ENCODE measurements around the gene DIP2A. TPM values are rescaled to one million over a fixed set of nuclear protein-coding genes. Genes with fewer than 3 reads are reported as not detected.

The DIP2A gene
- total RNA-seq, 2 donors from 2014 or later: 44.2 to 82.2 TPM

- H3K27me3 ChIP-seq (replicated peaks; ENCODE audit: insufficient read depth): no peaks in the 10 kb centered on the region
- no peak overlapping the region for H3K27ac ChIP-seq
- H3K9me3 ChIP-seq: no peaks in the 10 kb centered on the region
- no peak for DNase-seq (ENCODE audit: low spot score)
- TF ChIP-seq CTCF (IDR thresholded peaks at IDR 0.05): no peak
- no peak for TF ChIP-seq POLR2A (IDR thresholded peaks at IDR 0.05)
- no peak overlapping the region for H3K4me3 ChIP-seq
- H3K36me3 ChIP-seq: no peaks in the 10 kb centered on the region
- intact Hi-C loops (cut with DNase I): no loop called here
- WGBS: 96% methylated on average over 31 of the region's 31 CpGs
- no peaks in the 10 kb centered on the region for H3K4me1 ChIP-seq (replicated peaks)
Measured at GRCh38 chr21:46411691-46412090, 47.0 kb upstream of the DIP2A start.

GRCh38 chr21:46412521-46413364 is 45.9 kb upstream of the DIP2A start:
- H3K27me3 ChIP-seq (replicated peaks; ENCODE audit: insufficient read depth): no peaks in the 10 kb centered on the region
- TF ChIP-seq POLR2AphosphoS5 (IDR thresholded peaks at IDR 0.05): no peak
- TF ChIP-seq POLR2A (IDR thresholded peaks at IDR 0.05): no peak
- TF ChIP-seq CTCF (IDR thresholded peaks at IDR 0.05): no peak
- no peaks in the 10 kb centered on the region for H3K36me3 ChIP-seq
- H3K27ac ChIP-seq: no peak overlapping the region
- WGBS: 78% methylated on average over 39 of the region's 39 CpGs
- no peak for DNase-seq (ENCODE audit: low spot score)
- intact Hi-C loops (cut with DNase I): no loop called here
- no peaks in the 10 kb centered on the region for H3K4me1 ChIP-seq (replicated peaks)
- H3K4me3 ChIP-seq: no peak overlapping the region
- no peaks in the 10 kb centered on the region for H3K9me3 ChIP-seq

DNA sequence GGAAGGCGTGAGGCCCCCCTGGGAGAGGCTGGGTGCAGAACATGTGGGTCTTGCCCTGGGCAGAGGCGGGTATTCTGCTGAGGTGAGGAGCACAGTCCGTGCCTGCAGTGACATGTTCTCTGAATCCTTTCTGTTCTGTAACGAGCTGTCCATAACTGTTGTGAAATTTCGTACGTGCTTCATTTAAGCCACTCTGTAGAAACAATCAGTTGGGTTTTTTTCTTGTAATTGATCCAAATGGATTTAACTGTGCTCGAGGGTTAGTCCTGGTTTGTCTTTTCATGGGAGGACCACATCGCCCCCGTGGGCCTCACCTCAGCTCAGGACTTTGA is 45.4 kb upstream of the DIP2A start:
- Histone ChIP-seq H3K4me3 (no peak overlapping the region), H3K27ac (no peak overlapping the region), H3K36me3 (no peaks in the 10 kb centered on the region), H3K4me1 (replicated peaks) (no peaks in the 10 kb centered on the region), H3K9me3 (no peaks in the 10 kb centered on the region), H3K27me3 (replicated peaks; ENCODE audit: insufficient read depth) (no peaks in the 10 kb centered on the region)
- 58% methylated on average over 9 of the region's 9 CpGs for WGBS
- DNase-seq (ENCODE audit: low spot score): no peak
- intact Hi-C loops (cut with DNase I): no loop called here
- TF ChIP-seq POLR2AphosphoS5 (IDR thresholded peaks at IDR 0.05) (no peak), CTCF (IDR thresholded peaks at IDR 0.05) (no peak), POLR2A (IDR thresholded peaks at IDR 0.05) (no peak)

- Histone ChIP-seq H3K27me3 (replicated peaks; ENCODE audit: insufficient read depth) (no peaks in the 10 kb centered on the region), H3K36me3 (no peaks in the 10 kb centered on the region), H3K9me3 (no peaks in the 10 kb centered on the region), H3K4me1 (replicated peaks) (no peaks in the 10 kb centered on the region), H3K27ac (no peak overlapping the region), H3K4me3 (no peak overlapping the region)
- TF ChIP-seq CTCF (IDR thresholded peaks at IDR 0.05): no peak
- TF ChIP-seq POLR2A (IDR thresholded peaks at IDR 0.05): no peak
- TF ChIP-seq POLR2AphosphoS5 (IDR thresholded peaks at IDR 0.05): no peak
- 95% methylated on average over 13 of the region's 13 CpGs for WGBS
- no peak for DNase-seq (ENCODE audit: low spot score)
- intact Hi-C loops (cut with DNase I): no loop called here
Measured at GRCh38 chr21:46414965-46415275, 43.8 kb upstream of the DIP2A start.

DNA sequence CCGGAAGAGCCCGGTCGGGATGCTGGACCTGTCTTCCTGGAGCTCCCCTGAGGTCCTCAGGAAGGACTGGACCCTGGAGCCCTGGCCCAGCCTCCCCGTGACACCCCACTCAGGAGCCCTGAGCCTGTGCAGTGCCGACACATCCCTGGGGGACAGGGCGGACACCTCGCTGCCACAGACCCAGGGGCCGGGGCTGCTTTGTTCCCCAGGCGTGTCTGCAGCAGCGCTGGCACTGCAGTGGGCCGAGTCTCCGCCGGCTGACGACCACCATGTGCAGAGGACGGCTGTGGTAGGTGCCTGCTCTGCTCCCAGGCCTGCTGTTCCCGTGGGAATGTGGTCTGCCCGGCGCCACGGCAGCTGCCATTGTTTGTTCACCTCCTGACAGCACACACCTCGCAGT is 42.1 kb upstream of the DIP2A start:
- 87% methylated on average over 20 of the region's 20 CpGs for WGBS
- intact Hi-C loops (cut with DNase I): no loop called here
- H3K4me1 ChIP-seq (replicated peaks): no peaks in the 10 kb centered on the region
- H3K27me3 ChIP-seq (replicated peaks; ENCODE audit: insufficient read depth): no peaks in the 10 kb centered on the region
- H3K27ac ChIP-seq: no peak overlapping the region
- no peak overlapping the region for H3K4me3 ChIP-seq
- H3K9me3 ChIP-seq: no peaks in the 10 kb centered on the region
- no peaks in the 10 kb centered on the region for H3K36me3 ChIP-seq
- no peak for DNase-seq (ENCODE audit: low spot score)
- TF ChIP-seq POLR2A (IDR thresholded peaks at IDR 0.05): no peak
- TF ChIP-seq POLR2AphosphoS5 (IDR thresholded peaks at IDR 0.05): no peak
- TF ChIP-seq CTCF (IDR thresholded peaks at IDR 0.05): no peak
